ENCODE results near the gene PPP3CA. TPM values are rescaled to one million over a fixed set of nuclear protein-coding genes. Genes with fewer than 3 reads are reported as not detected.
A peak's percentile ranks its signal among the peaks of the same experiment; 100 is the strongest.

PPP3CA gene
- total RNA-seq, 2 donors from 2014 or later = 3.3 to 3.5 TPM

DNA sequence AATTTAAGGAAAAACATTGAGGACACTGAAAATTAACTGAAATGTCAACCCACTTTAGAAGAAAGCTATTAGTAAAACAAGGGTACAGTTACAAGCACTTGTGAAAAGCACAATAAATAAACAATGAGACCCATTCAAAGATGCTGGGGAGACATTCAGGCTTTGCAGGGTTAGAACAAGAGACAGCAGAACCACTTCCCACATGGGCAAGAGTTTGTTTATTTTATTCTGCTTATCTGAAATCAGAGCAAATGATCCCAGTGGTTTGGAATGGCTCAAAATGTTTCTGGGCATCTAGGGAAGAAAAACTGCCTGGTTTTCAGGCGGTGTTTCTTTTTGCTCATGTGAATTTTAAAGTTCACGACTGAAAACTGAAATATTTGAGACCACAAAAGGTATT is 42.4 kb downstream of the PPP3CA start:
- ATAC-seq (no peak), DNase-seq (ENCODE audit: low spot score in 2 of 2) (no peak)
- Mint-ChIP-seq H3K9me3 (no peaks in the 10 kb centered on the region), H3K27ac (no peak overlapping the region), H3K36me3 (no peaks in the 10 kb centered on the region)

DNA sequence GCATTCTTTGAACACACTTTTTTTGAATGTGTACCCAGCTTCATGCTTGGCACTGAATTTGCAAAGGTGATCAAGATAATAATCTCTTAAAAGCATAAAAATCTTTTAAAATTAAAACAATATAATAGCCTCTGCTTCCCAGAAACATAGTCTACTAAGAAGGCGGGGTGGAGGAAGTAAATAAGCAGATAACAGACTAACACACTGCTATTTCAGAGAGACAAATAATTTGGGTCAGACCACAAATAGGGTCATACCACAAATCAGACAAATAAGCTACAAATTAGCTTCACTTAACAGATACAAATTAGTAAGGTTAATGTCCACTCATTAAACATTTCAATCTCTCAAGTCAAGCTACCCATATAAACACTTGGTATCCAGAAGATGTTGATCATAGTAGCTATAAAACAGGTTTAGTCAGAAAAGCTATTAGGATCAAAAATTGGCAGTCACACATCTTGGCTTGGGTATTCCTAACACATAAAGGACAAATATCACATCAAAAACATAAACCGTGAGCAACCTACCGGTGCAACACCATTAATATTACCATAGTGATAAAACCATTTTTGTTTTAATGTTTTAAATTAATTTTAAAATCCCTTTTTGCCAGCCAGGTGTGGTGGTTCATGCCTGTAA is 47.3 kb downstream of the PPP3CA start:
- H3K27ac Mint-ChIP-seq = no peak overlapping the region
- H3K9me3 Mint-ChIP-seq = no peaks in the 10 kb centered on the region
- ATAC-seq (no peak), DNase-seq (ENCODE audit: low spot score in 2 of 2) (no peak)
- H3K36me3 Mint-ChIP-seq = no peaks in the 10 kb centered on the region

DNA sequence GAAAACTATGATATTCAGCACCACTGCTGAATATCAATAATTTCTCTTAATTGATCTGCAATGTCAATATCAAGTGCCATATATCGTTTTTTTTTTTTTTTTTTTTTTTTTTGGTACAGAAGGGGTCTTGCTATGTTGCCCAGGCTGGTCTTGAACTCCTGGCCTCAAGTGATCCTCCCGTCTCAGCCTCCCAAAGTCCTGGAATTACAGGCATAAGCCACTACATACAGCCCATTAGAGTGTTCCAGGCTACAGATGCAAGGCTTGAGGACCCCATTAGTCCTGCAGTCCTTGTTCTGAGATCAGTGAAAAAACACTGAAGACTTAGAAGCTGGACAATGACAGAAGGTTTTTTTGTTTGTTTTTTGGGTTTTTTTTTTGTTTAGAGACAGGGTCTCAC is 48.3 kb downstream of the PPP3CA start:
- H3K27ac Mint-ChIP-seq = no peak overlapping the region
- DNase-seq (ENCODE audit: low spot score in 2 of 2) = no peak
- ATAC-seq = no peak
- H3K36me3 Mint-ChIP-seq = no peaks in the 10 kb centered on the region
- H3K9me3 Mint-ChIP-seq = no peaks in the 10 kb centered on the region

DNA sequence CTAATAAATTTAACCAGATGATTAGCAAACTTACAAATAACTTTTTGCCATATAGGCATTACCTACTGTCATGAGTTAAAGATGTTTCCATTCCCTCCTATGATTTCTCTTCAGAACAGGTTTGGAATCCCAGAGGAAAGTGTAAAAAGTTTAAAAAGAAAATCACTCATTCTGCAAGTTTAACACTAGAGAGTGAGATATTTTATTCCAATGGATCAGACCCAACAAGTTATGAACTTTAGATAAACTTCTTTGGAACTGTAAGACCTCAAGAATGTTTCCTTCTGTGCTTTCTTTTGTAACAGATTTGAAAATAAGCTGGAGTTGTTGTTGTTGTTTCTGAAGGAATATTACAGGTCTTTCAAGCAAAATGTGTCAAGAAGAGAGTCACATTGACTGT is 51.6 kb downstream of the PPP3CA start:
- H3K27ac Mint-ChIP-seq = no peak overlapping the region
- H3K9me3 Mint-ChIP-seq = peaks cover 0 to 5% of the 10 kb centered on the region in 2 donors
- ATAC-seq (no peak), DNase-seq (ENCODE audit: low spot score in 2 of 2) (no peak)
- peaks cover 0 to 5% of the 10 kb centered on the region in 2 donors for H3K36me3 Mint-ChIP-seq

DNA sequence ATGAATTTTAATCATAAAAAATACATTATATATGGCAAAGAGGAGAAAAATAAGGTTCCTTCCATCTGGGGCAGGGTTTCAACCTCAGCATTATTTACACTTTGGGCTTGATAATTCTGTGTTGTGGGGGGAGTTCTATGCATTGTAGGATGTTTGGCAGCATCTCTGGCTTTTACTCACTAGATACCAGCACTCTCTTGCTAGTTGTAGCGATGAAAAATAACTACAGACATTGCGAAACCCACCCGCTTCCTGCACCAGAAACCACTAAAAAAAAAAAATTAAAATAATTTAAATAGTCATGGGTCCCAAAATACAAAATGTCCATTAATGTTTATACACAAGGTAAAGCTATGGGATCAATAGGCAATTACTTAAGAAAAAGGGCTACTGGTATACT is 52.7 kb downstream of the PPP3CA start:
- peaks cover 0 to 5% of the 10 kb centered on the region in 2 donors for H3K9me3 Mint-ChIP-seq
- DNase-seq (ENCODE audit: low spot score in 2 of 2) (no peak), ATAC-seq (no peak)
- peaks cover 0 to 5% of the 10 kb centered on the region in 2 donors for H3K36me3 Mint-ChIP-seq
- no peak overlapping the region for H3K27ac Mint-ChIP-seq

DNA sequence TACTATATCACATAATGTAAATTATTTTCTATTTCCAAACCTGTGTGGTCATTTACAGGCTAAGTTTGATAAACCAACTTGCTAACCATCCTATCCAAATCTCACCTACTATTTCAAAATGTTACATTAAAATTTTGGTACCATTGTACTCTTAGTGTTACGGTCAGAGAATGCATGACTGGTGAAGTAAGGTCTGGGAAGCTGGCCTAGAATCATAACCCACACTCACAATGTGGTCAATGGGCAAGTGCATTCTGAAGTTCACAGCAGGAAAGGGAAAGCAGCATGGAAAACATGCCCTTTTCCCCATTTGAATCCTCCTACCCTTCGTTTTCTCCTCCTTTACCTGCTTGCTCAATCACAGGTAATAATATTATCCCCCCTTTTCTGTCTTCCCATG is 54.4 kb downstream of the PPP3CA start:
- peaks cover 0 to 5% of the 10 kb centered on the region in 2 donors for H3K9me3 Mint-ChIP-seq
- no peak overlapping the region for H3K27ac Mint-ChIP-seq
- no peak for DNase-seq (ENCODE audit: low spot score in 2 of 2)
- peaks cover 0 to 5% of the 10 kb centered on the region in 2 donors for H3K36me3 Mint-ChIP-seq
- ATAC-seq = no peak

DNA sequence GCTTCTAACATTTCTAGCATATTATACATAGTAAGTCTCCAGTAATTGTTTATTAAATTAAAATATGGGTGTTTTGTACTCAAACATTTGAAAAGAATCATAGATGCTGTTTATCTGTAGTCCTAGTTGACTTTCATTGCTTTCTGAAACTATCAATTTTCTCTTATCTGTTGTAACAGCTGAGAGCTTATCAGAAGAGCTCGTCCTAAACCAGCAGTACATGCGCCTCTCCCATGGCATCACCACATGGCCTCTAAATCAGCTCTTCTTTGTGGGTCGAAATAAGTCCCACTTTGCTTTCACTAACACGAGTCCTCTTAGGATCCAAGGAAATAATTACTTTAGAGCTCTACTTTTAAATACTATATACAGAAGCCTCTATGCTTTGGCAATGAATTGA is 55.1 kb downstream of the PPP3CA start:
- ATAC-seq (no peak), DNase-seq (ENCODE audit: low spot score in 2 of 2) (no peak)
- H3K36me3 Mint-ChIP-seq = peaks cover 0 to 5% of the 10 kb centered on the region in 2 donors
- peaks cover 0 to 5% of the 10 kb centered on the region in 2 donors for H3K9me3 Mint-ChIP-seq
- no peak overlapping the region for H3K27ac Mint-ChIP-seq

DNA sequence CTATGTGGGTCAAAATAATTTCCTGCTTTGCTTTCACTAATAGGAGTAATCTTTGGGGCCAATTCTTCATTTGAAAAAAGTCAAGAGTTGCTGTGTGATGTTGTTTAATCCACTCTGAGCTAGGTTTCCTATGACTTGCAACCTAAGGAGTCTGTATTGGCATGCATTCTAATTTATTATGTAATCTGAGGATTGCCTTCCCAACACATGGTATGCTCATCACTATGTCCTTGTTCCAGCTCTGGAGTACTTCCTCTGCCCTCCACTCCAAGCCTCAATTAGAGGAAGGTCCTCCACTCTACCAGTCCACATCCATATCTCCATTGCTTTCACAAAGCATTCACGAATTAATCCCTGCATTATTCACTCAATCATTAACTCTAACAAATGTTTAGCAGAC is 56.1 kb downstream of the PPP3CA start:
- H3K9me3 Mint-ChIP-seq = peaks cover 0 to 5% of the 10 kb centered on the region in 2 donors
- no peak overlapping the region for H3K27ac Mint-ChIP-seq
- DNase-seq (ENCODE audit: low spot score in 2 of 2) (no peak), ATAC-seq (no peak)
- H3K36me3 Mint-ChIP-seq = peaks cover 0 to 5% of the 10 kb centered on the region in 2 donors

DNA sequence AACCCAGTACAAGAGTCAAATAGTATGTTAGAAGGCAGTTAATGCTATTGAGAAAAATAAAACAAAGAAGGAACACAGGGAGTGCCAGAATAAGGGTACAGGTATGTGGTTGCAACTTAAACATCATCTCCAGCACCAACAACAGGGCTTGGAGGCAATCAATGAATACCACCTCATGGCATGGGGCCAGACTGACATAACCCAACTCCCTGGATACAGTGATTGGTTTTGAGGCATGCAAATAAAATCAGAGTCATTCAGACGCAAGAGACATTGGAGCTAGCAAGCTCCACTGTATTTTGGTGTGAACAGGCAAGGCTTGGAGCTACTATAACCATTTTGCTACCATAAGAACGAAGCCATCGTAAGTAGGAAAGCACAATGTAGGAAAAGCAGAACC is 56.7 kb downstream of the PPP3CA start:
- DNase-seq (ENCODE audit: low spot score in 2 of 2) = no peak
- no peak overlapping the region for H3K27ac Mint-ChIP-seq

DNA sequence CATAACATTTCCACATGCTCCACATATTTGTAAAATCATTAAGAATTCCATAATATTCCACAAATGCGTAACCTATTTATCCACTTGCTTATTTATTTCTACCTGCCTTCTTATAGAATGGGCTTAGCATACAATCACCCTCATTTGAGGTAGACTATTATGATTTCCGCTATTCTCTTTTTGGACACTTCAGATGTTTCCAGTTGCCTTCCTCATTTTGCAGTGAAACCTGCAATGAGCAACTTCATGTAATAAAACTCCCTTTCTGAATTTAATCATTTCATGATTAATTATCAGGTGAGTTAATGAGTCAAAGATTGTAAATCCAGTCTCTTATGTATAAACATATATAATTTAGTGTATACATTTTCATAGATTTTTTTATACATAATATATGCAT is 58.0 kb downstream of the PPP3CA start:
- Mint-ChIP-seq H3K36me3 (peaks cover 0 to 5% of the 10 kb centered on the region in 2 donors), H3K27ac (no peak overlapping the region), H3K9me3 (peaks cover 0 to 9% of the 10 kb centered on the region in 2 donors)
- ATAC-seq = no peak
- DNase-seq (ENCODE audit: low spot score in 2 of 2) = no peak

More for the DNA sequence above, 56.7 kb downstream of the PPP3CA start:
- ATAC-seq = no peak
- Mint-ChIP-seq H3K36me3 (peaks cover 0 to 5% of the 10 kb centered on the region in 2 donors), H3K9me3 (peaks cover 0 to 5% of the 10 kb centered on the region in 2 donors)

DNA sequence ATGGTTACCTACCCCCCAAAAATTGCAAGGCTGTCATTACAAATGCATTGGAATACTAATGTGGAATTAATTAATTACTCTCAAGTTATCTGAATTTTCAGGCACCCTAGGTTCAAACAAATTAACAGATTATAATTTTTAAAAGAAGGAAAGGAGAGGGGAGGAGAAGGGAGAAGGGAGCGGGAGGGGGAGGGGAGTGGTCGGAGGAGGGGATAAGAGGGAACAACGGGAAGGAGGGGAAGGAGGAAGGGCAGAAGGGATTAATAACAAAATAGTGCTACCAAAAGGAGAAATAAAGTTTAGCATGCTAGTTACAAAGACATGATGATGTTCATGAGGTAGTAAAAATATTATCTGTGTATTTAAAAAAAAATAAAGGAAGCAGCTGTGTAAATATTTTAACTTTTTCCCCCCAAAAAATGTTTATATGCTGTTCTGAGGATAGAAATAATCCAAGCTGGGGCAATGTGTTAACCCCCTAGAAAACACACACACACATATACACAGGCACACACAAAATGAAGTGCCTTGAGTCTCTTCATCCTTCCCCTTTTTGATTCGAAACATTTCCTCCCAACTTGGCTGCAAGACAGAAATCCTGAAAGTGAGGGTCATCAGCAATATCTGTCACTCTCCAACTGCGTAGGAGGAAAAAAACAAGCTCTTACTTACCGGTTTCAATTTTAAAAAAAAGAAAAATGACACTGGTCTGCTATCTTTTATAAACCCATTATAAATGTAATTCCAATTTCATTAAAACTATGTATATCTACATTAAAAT is 58.8 kb downstream of the PPP3CA start:
- DNase-seq (ENCODE audit: low spot score in 2 of 2) = no peak
- no peak for ATAC-seq
- Mint-ChIP-seq H3K27ac (no peak overlapping the region), H3K9me3 (peaks cover 0 to 8% of the 10 kb centered on the region in 2 donors), H3K36me3 (peaks cover 0 to 3% of the 10 kb centered on the region in 2 donors)

DNA sequence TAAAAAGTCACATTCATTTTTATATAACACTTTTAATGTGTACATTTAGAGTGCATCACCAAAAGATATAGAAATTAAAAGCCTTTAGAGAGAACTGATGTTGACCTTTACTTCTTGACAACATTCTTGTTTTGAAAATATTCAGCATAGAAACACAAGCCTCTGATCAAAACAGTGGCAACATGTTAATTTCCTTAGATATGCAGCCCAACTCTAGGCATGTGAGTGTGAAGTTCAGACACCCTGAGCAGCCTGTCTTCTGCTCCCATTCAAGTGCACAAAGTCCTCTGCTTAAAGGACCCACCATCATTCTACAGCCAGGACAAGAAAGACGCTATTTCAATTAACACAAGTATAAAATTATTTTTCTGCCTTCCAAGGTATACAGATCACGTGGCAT is 60.0 kb downstream of the PPP3CA start:
- no peak for ATAC-seq
- H3K27ac Mint-ChIP-seq = no peak overlapping the region
- H3K36me3 Mint-ChIP-seq = no peaks in the 10 kb centered on the region

DNA sequence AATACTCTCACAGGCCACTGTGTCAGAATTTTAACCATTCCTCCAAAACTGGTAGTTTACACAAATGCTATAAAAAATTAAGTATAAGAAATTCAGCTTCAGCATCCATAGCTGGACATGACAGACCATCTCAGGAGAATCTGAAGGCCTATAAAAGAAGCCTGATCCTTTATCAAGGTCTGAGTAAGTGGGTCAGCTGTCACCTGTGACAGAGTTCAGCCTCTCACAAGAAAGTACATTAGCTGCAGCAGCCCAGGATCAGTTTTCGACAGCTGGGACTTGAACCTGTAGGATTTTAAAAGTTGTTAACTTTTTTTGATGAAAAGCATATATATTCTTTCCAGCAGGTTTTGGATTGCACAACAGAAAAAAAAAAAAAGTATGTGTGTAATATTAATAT is 60.7 kb downstream of the PPP3CA start:
- DNase-seq (ENCODE audit: low spot score in 2 of 2) = no peak
- Mint-ChIP-seq H3K27ac (no peak overlapping the region), H3K9me3 (peaks cover 0 to 4% of the 10 kb centered on the region in 2 donors), H3K36me3 (no peaks in the 10 kb centered on the region)
- no peak for ATAC-seq

More for the DNA sequence above, 60.0 kb downstream of the PPP3CA start:
- H3K9me3 Mint-ChIP-seq = peaks cover 0 to 4% of the 10 kb centered on the region in 2 donors
- DNase-seq (ENCODE audit: low spot score in 2 of 2) = no peak

DNA sequence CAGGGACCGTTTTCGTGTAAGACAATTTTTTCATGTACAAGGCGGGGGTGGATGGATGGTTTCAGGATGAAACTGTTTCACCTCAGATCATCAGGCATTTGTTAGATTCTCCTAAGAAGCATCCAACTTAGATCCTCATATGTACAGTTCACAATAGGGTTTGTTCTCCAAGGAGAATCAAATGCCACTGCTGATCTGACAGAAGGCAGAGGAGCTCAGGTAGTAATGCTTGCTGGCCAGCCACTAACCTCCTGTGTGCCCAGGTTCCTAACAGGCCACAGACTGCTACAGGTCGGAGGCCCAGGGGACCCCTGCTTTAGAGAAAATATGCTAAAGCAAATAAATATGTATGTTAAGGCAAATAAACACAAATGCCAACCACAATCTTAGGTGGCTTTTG is 61.3 kb downstream of the PPP3CA start:
- Mint-ChIP-seq H3K27ac (no peak overlapping the region), H3K9me3 (peaks cover 0 to 4% of the 10 kb centered on the region in 2 donors)
- no peak for ATAC-seq

DNA sequence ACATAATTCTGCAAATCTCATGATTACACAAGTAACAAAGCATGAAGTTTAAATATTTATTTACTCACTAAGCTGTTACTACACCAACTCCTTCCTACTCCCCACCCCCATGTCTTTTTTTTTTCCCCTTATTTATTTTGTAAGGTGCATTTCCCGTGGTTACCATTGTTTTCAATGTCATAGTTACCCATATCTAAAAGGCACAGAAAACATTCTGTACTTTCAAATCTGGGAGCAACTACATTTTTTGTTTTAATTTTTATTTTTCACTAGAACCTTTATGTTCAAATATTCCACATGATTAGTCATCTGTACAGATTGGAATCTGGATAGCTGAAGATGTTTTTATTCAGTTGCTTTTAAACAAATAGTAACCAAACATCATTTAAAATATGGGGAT is 62.8 kb downstream of the PPP3CA start:
- Mint-ChIP-seq H3K9me3 (peaks cover 0 to 11% of the 10 kb centered on the region in 2 donors), H3K36me3 (no peaks in the 10 kb centered on the region), H3K27ac (no peak overlapping the region)
- ATAC-seq (no peak), DNase-seq (ENCODE audit: low spot score in 2 of 2) (no peak)

More for the DNA sequence above, 61.3 kb downstream of the PPP3CA start:
- H3K36me3 Mint-ChIP-seq = no peaks in the 10 kb centered on the region
- DNase-seq (ENCODE audit: low spot score in 2 of 2) = no peak

DNA sequence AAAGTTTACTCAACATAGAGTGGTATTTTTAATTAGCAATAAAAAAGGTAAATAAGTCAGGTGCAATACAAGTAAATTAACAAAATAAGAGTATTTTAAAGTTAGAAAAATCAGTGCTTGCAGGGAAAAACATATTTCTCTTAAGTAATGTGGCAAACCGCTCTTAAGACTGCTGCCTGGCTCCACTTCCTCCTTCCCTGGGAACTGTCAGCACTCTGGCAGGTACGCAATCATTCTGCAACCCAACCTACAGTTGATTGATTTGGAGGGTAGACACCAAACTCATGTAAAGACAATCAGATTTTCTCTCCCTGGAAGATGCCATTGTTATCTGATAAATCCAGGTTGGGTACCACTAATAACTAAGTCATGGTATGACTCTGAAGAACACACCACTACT is 63.9 kb downstream of the PPP3CA start:
- Mint-ChIP-seq H3K9me3 (peaks cover 0 to 18% of the 10 kb centered on the region in 2 donors), H3K27ac (no peak overlapping the region), H3K36me3 (no peaks in the 10 kb centered on the region)
- ATAC-seq (no peak), DNase-seq (ENCODE audit: low spot score in 2 of 2) (no peak)

DNA sequence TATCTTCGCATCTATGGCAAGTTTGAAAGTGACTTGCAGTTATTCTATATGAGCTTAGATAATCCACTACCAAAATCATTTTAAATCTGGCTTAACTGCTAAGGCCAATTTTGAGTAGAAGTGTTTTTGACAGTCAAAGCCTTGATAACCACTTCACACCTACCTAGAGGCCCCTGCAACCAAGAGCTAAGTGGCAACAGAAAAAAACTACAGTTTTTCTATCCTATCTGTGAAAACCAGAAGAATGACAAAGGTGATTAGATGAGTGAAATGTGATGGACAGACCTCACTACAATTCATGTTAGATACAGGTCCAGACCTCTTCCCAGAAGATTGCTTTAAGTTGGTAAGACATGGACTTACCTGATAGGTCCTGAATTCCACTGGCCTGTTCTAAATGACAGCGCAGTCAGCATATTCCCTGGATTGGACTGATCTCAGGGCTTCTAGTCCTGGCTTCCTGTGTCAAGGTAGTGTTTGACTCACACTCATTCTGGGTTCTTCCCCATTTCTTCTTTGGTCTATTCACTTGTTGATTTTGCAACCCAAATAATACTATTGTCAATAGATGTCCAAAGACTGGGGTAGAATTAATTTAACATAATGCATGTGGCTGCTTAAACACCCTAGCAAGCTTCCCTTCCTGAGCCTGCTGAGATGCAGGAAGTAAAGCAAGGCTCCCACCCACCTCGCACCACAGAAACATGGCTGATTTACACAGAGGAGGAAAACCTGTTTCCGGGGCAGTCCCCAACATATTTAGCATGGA is 65.1 kb downstream of the PPP3CA start:
- Mint-ChIP-seq H3K9me3 (peaks cover 0 to 18% of the 10 kb centered on the region in 2 donors), H3K36me3 (no peaks in the 10 kb centered on the region), H3K27ac (peak overlapping the region in 1 of 2 donors; percentile 43)
- DNase-seq (ENCODE audit: low spot score in 2 of 2) (no peak), ATAC-seq (peak; percentile 65 to 89)
